AG04450 (cell line): ENCODE measurements around the gene FOXR1. TPM values are rescaled to one million over a fixed set of nuclear protein-coding genes. Genes with fewer than 3 reads are reported as not detected.

Source experiments
- CTCF ChIA-PET: fragments of 300-600, 350-600 bp; formaldehyde crosslinking; extraction: SDS; loops from one replicate; lab custom pipeline; 2022; ENCODE audit warnings: antibody characterized with exemption, inconsistent platforms; lab: Charles Lee
- POLR2A ChIA-PET: fragments of 350-600 bp; formaldehyde crosslinking; extraction: SDS; loops from one replicate; lab custom pipeline; 2021; ENCODE audit warnings: antibody characterized with exemption, inconsistent platforms; lab: Yijun Ruan, JAX
- DNase-seq: peaks from one replicate; pipeline ENCODE4 v3.0.0-alpha.2; 2011; ENCODE audit warnings: low read depth, low spot score
- H3K27ac ChIP-seq: one replicate; pipeline ENCODE4 v1.5.1; 2012; ENCODE audit warnings: low read depth, low read length, control low read depth
- H3K27me3 ChIP-seq: one replicate; pipeline ENCODE4 v1.6.0; 2012; ENCODE audit warnings: low read length; ENCODE audit not compliant: control insufficient read depth, insufficient read depth
- H3K4me3 ChIP-seq: 2 replicates; pipeline ENCODE4 v1.5.1; 2011; ENCODE audit warnings: mild to moderate bottlenecking, low read depth, low read length, control low read depth
- H3K9me3 ChIP-seq: 2 replicates; pipeline ENCODE4 v1.5.1; 2012; ENCODE audit warnings: low read length; ENCODE audit not compliant: control insufficient read depth, insufficient read depth
- polyA plus RNA-seq: library from polyadenylated mRNA; depleted of rRNA; stranded (reverse); fragments of >200 nt; gene quantifications from 2 replicates; pipeline ENCODE4 v1.2.3, GENCODE V29; 2011; rRNA removed
- small RNA-seq: library from RNA; depleted of rRNA; stranded (forward); fragments of <200 nt; gene quantifications from one replicate; pipeline ENCODE3, GENCODE V24; 2012; ENCODE audit warnings: low read depth; ENCODE audit not compliant: insufficient read length
- TF ChIP-seq, protein P1 (sequence below): IDR thresholded peaks from 2 replicates; pipeline ENCODE4 v1.5.1; 2011; ENCODE audit warnings: low read depth, low read length, control low read depth, inconsistent platforms

Gene FOXR1
- polyA plus RNA-seq, 1 experiment: not detected

DNA sequence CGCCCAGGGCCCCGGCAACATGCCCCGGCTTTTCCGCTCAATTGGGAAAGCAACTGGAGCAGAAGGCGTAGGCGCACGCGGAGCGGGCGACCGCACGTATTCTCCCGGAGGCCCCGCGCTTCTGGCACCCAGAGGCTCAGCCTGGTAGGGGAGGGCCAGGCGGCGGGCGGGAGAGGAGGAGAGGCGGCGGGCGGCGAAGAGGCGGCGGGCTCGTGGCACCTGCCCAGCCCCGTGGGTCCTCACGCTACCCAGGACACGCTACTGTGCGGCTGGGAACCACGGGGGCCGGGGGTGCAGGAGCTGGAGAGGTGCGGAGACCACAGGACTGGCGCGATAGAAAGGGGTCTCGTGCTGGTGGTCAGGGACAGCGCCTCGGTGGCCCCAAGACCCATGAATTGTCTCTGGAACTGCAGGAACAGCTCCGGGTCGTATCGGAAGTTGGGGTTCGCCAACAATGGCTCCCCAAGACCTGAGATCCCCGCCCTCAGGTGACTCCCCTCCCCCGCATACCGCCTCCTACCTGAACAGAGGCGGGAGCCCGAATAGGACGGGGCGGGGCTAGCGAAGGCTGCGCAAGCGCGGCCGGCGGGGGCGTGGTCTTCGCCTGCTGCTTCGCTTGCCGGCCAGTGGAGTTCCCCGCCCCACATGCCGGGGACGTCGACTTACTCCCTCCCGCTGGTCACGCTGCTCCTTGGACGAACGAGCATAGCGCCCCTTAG is 58.9 kb downstream of the FOXR1 start, which contains the start of gene SLC37A4:
Gene SLC37A4, minus strand, starts transcription at position 549 of the 719 bp plus-strand sequence.
- no peaks in the 10 kb centered on the region for H3K27me3 ChIP-seq
- no peaks in the 10 kb centered on the region; the same call in 1 of the 2 replicates for H3K9me3 ChIP-seq
- ChIA-PET POLR2A (interaction anchor here (1.0 kb wide), 1 partner anchor 11 kb away, joined by 3 read pairs; the partner anchor contains the start of gene TRAPPC4), CTCF (interaction anchor here (0.6 to 1.5 kb wide), 7 partner anchors 11 to 166 kb away, joined by 3 to 17 read pairs (median 4); partner anchors contain the start of genes TRAPPC4 and VPS11)
- no peak within 1 kb of the TSS for H3K27ac ChIP-seq
- TF ChIP-seq, protein P1, sequence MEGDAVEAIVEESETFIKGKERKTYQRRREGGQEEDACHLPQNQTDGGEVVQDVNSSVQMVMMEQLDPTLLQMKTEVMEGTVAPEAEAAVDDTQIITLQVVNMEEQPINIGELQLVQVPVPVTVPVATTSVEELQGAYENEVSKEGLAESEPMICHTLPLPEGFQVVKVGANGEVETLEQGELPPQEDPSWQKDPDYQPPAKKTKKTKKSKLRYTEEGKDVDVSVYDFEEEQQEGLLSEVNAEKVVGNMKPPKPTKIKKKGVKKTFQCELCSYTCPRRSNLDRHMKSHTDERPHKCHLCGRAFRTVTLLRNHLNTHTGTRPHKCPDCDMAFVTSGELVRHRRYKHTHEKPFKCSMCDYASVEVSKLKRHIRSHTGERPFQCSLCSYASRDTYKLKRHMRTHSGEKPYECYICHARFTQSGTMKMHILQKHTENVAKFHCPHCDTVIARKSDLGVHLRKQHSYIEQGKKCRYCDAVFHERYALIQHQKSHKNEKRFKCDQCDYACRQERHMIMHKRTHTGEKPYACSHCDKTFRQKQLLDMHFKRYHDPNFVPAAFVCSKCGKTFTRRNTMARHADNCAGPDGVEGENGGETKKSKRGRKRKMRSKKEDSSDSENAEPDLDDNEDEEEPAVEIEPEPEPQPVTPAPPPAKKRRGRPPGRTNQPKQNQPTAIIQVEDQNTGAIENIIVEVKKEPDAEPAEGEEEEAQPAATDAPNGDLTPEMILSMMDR: no peak
- peak within 1 kb of the TSS; percentile 89 for H3K4me3 ChIP-seq
- peak; percentile 91 for DNase-seq

Small RNAs within 50 kb of the gene (small RNA-seq; reads per million reads assigned to genes)
- gene AP003392.2: not detected
- gene RF00017: not detected
- not detected for gene RF00019
- not detected for gene RN7SL688P

Other genes starting within 250 kb of the FOXR1 start
- gene DDX6, start 180.6 kb upstream of the FOXR1 start, polyA plus RNA-seq: 68.8 and 81.8 TPM in 2 replicates
- not detected in 2 replicates for gene CXCR5, start 87.9 kb upstream of the FOXR1 start, polyA plus RNA-seq
- 2.5 and 5.7 TPM in 2 replicates for gene BCL9L, start 45.8 kb upstream of the FOXR1 start, polyA plus RNA-seq
- gene UPK2, start 15.5 kb upstream of the FOXR1 start, polyA plus RNA-seq: 0.20 TPM in 1 of 2 replicates, not detected in the other
- gene CENATAC, start 26.4 kb downstream of the FOXR1 start, polyA plus RNA-seq: 11.4 and 13.5 TPM in 2 replicates
- gene RPS25, start 46.6 kb downstream of the FOXR1 start, polyA plus RNA-seq: 819 and 1,059 TPM in 2 replicates
- gene TRAPPC4, start 47.0 kb downstream of the FOXR1 start, polyA plus RNA-seq: 95.3 and 100 TPM in 2 replicates
- gene SLC37A4, start 59.1 kb downstream of the FOXR1 start, polyA plus RNA-seq: 12.5 and 14.9 TPM in 2 replicates
- 123 and 144 TPM in 2 replicates for gene HYOU1, start 85.4 kb downstream of the FOXR1 start, polyA plus RNA-seq
- gene VPS11, start 96.1 kb downstream of the FOXR1 start, polyA plus RNA-seq: 9.9 and 19.9 TPM in 2 replicates
- 38.5 and 43.3 TPM in 2 replicates for gene HMBS, start 113.1 kb downstream of the FOXR1 start, polyA plus RNA-seq
- 59.2 and 62.5 TPM in 2 replicates for gene DPAGT1, start 130.1 kb downstream of the FOXR1 start, polyA plus RNA-seq
- 2.8 and 3.4 TPM in 2 replicates for gene C2CD2L, start 135.6 kb downstream of the FOXR1 start, polyA plus RNA-seq
- 14.9 and 16.4 TPM in 2 replicates for gene HINFP, start 149.8 kb downstream of the FOXR1 start, polyA plus RNA-seq
- gene ABCG4, start 177.3 kb downstream of the FOXR1 start, polyA plus RNA-seq: 0.21 and 0.30 TPM in 2 replicates
- 4.7 and 6.4 TPM in 2 replicates for gene NLRX1, start 197.0 kb downstream of the FOXR1 start, polyA plus RNA-seq
- gene NHERF4, start 213.7 kb downstream of the FOXR1 start, polyA plus RNA-seq: not detected in 2 replicates
- 19.9 and 24.3 TPM in 2 replicates for gene CBL, start 234.6 kb downstream of the FOXR1 start, polyA plus RNA-seq